Ectodermal cell (in vitro differentiated cells): Measurements from ENCODE around the gene AP5S1.
A peak's percentile ranks its signal among the peaks of the same experiment; 100 is the strongest.

ENCODE experiments used
- H3K27ac ChIP-seq: 2 replicates; pipeline ENCODE4 v1.7.0; 2013; ENCODE audit warnings: mild to moderate bottlenecking, low read depth, low read length; ENCODE audit not compliant: insufficient read depth, poor library complexity, severe bottlenecking
- H3K27me3 ChIP-seq: 2 replicates; pipeline ENCODE4 v1.7.0; 2013; ENCODE audit warnings: mild to moderate bottlenecking, low read length; ENCODE audit not compliant: insufficient read depth, control insufficient read depth, poor library complexity, severe bottlenecking
- H3K36me3 ChIP-seq: one replicate; pipeline ENCODE4 v1.7.0; 2013; ENCODE audit warnings: low read length; ENCODE audit not compliant: control insufficient read depth, insufficient read depth
- H3K4me1 ChIP-seq: one replicate; pipeline ENCODE4 v1.7.0; 2013; ENCODE audit warnings: low read length; ENCODE audit not compliant: control insufficient read depth, insufficient read depth
- H3K4me3 ChIP-seq: 2 replicates; pipeline ENCODE4 v1.7.0; 2013; ENCODE audit warnings: low read depth, low read length, control low read depth; ENCODE audit not compliant: insufficient read depth
- H3K9me3 ChIP-seq: 2 replicates; pipeline ENCODE4 v1.7.0; 2013; ENCODE audit warnings: mild to moderate bottlenecking, low read length, moderate library complexity; ENCODE audit not compliant: control insufficient read depth
- WGBS, 2 experiments: methylation state at CpG; one replicate each; pipeline ENCODE4 v1.1.7; 2013; ENCODE audit warnings: missing lambda C conversion rate in 2 of 2; 5-methylcytosine and 5-hydroxymethylcytosine counted together

Gene AP5S1

DNA sequence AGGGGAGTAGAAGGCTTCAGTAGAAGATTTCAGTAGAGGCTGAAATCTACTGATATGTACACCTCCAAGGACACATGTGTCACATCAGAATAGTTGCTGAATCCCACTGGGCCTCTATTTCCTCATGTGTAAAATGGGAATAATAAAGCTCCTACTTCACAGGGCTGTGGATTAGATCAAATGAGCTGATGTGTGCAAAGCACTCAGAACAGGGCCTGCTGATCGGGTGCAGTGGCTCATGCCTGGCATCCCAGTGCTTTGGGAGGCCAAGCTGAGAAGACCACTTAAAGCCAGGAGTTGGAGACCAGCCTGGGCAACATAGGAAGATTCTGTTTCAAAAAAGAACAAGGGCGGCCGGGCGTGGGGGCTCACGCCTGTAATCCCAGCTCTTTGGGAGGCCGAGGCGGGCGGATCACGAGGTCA, 8.1 kb upstream of the AP5S1 start:
- 83 to 97% methylated on average over 9 of the region's 9 CpGs for WGBS, 2 experiments
- Histone ChIP-seq H3K4me3 (no peak overlapping the region), H3K9me3 (no peaks in the 10 kb centered on the region), H3K27me3 (no peaks in the 10 kb centered on the region), H3K36me3 (no peaks in the 10 kb centered on the region), H3K4me1 (peaks cover 14% of the 10 kb centered on the region), H3K27ac (no peak overlapping the region)

- H3K27ac ChIP-seq: no peak overlapping the region
- H3K4me3 ChIP-seq: no peak overlapping the region
- H3K4me1 ChIP-seq: peaks cover 6% of the 10 kb centered on the region
- H3K27me3 ChIP-seq: no peaks in the 10 kb centered on the region
- H3K36me3 ChIP-seq: no peaks in the 10 kb centered on the region
- 90 to 92% methylated on average over 8 of the region's 8 CpGs for WGBS, 2 experiments
- no peaks in the 10 kb centered on the region for H3K9me3 ChIP-seq
Observed at GRCh38 chr20:3812975-3813847, 7.1 kb upstream of the AP5S1 start.

DNA sequence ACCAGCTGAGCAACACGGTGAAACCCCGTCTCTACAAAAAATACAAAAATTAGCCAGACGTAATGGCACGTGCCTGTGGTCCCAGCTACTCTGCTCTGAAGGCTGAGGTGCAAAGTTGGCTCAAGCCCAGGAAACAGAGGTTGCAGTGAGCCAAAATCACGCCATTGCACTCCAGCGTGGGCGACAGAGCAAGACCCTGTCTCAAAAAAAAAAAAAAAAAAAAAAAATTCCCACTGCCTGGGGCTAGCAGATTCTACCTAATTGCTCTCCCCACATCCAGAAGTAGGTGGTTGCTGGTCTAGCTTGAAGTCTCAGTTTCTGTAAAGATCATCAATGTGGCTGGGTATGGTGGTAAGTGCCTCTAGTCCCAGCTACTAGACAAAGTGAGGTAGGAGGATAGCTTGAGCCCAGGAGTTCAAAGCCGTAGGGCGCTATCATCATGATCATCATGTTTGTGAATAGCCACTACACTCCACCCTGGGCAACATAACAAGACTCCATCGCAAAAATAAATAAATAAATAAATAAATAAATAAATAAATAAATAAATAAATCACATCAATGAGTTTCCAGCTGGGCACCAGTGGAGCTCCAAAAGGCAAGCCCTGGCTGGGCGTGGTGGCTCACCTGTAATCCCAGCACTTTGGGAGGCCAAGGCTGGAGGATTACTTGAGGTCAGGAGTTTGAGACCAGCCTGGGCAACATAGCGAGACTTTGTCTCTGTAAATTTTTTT, 6.3 kb upstream of the AP5S1 start:
- WGBS, 2 experiments: 92 to 95% methylated on average over 11 of the region's 12 CpGs
- no peak overlapping the region for H3K27ac ChIP-seq
- H3K27me3 ChIP-seq: no peaks in the 10 kb centered on the region

DNA sequence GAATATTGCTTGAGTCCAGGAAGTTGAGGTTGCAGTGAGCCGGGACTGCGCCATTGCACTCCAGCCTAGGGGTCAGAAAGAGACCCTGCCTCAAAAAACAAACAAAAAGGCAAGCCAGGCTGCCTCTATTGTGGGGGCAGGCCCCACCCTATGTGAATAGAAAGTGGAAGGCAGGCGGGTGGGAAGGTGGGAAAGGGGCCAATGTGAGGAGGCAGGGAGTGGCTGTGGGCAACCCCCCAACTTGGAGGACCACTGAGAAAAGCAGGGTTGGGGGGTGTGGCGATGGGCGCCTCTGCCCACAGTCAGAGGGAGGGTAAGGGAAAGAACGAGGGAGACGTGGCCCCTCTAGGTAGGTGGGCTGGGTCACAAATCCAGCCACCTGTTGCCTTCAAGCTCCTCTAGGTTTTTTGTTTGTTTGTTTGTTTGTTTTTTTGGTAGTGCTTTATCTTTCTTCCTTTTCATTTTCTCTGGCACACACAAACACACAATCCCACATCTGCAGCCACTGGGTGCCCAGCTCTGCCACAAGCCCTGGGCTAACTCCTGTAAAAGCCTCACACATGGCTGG, 5.3 kb upstream of the AP5S1 start:
- Histone ChIP-seq H3K4me1 (peaks cover 9% of the 10 kb centered on the region), H3K36me3 (no peaks in the 10 kb centered on the region), H3K27me3 (no peaks in the 10 kb centered on the region), H3K9me3 (no peaks in the 10 kb centered on the region), H3K27ac (no peak overlapping the region), H3K4me3 (no peak overlapping the region)
- 89 to 91% methylated on average over 7 of the region's 7 CpGs for WGBS, 2 experiments

More for the DNA sequence above, 6.3 kb upstream of the AP5S1 start:
- Histone ChIP-seq H3K4me1 (peaks cover 6% of the 10 kb centered on the region), H3K36me3 (no peaks in the 10 kb centered on the region), H3K4me3 (no peak overlapping the region), H3K9me3 (no peaks in the 10 kb centered on the region)

GRCh38 chr20:3815703-3816315, 4.5 kb upstream of the AP5S1 start:
- Histone ChIP-seq H3K27ac (no peak overlapping the region), H3K4me3 (no peak overlapping the region), H3K9me3 (no peaks in the 10 kb centered on the region), H3K36me3 (no peaks in the 10 kb centered on the region), H3K27me3 (no peaks in the 10 kb centered on the region), H3K4me1 (peaks cover 9% of the 10 kb centered on the region)
- 83% methylated on average over 9 of the region's 9 CpGs for WGBS, 2 experiments

DNA sequence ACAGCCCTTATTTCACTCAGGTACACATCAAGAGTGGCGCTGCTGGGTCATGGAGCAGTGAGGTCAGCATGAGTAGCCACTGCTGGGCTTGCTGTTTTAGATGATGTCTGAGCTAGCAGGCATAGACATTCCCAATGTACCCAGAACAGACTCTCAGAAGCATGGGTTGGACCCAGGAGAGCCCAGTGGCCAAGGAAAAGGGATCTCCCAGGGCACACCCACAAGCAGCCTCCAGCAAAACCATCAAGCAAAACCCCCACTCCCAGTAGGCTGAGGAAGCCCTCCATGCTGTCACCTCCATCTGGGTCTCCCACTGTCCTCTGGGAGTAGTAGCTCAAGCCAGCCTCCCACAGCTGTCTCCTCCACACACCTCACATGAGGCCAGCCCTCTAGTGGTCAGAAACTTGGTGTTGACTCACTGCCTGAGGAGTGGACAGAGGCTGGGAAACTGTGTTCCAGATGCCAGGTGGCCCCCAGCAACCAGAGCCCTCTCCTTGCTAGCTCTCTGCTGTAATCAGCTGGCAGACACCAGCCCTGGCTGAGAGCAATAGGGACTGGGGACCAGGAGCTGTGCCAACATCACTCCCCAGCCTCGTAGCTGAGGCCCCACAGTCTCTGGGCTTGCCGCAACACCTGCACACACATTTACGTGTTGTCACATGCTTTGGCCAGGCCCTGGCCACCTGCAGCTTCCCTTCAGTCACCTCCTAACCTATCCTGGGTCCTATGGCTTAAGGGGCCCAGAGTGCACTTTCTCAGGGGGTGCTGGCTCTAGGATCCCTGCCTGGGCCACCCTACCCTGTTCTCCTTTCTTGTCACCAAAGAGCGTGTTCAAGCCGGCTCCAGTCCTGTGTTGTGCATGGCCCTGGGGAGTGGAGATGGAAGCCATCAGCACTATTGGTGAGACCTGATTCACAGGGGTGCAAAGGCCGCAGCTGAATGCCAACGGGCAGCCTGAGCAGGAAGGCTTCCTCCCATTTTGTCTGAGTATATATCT, 1.9 kb upstream of the AP5S1 start:
- 95 to 97% methylated on average over 8 of the region's 8 CpGs for WGBS, 2 experiments
- Histone ChIP-seq H3K27ac (no peak overlapping the region), H3K4me3 (no peak overlapping the region), H3K9me3 (no peaks in the 10 kb centered on the region), H3K27me3 (no peaks in the 10 kb centered on the region), H3K36me3 (no peaks in the 10 kb centered on the region), H3K4me1 (peaks cover 3% of the 10 kb centered on the region)

- Histone ChIP-seq H3K27me3 (no peaks in the 10 kb centered on the region), H3K36me3 (no peaks in the 10 kb centered on the region), H3K9me3 (no peaks in the 10 kb centered on the region), H3K27ac (no peak overlapping the region), H3K4me3 (peak overlapping the region; percentile 74), H3K4me1 (peaks cover 3% of the 10 kb centered on the region)
- WGBS, 2 experiments: 83 to 84% methylated on average over 19 of the region's 20 CpGs
Observed at GRCh38 chr20:3819411-3820047, 818 bp upstream of the AP5S1 start.

- no peaks in the 10 kb centered on the region for H3K27me3 ChIP-seq
- peak overlapping the region; percentile 85 for H3K27ac ChIP-seq
- WGBS, 2 experiments: 59 to 60% methylated on average over 20 of the region's 20 CpGs
- peaks cover 3% of the 10 kb centered on the region for H3K4me1 ChIP-seq
- H3K9me3 ChIP-seq: no peaks in the 10 kb centered on the region
- no peaks in the 10 kb centered on the region for H3K36me3 ChIP-seq
- peak overlapping the region; percentile 74 for H3K4me3 ChIP-seq
Observed at GRCh38 chr20:3820901-3821727, 767 bp downstream of the AP5S1 start.
